HG03354 (cell line): Measurements from ENCODE around the gene FADS1.
A peak's percentile ranks its signal among the peaks of the same experiment; 100 is the strongest.

Source experiments
- ATAC-seq: cut with Tn5 transposase; IDR thresholded peaks from one replicate; pipeline ENCODE4 v1.9.1; 2021; ENCODE audit warnings: mild to moderate bottlenecking; ENCODE audit not compliant: unreplicated experiment, poor library complexity, severe bottlenecking

The FADS1 gene

GRCh38 chr11:61828629-61829407 is 12.0 kb upstream of the FADS1 start:
- ATAC-seq = peak; percentile 28

DNA sequence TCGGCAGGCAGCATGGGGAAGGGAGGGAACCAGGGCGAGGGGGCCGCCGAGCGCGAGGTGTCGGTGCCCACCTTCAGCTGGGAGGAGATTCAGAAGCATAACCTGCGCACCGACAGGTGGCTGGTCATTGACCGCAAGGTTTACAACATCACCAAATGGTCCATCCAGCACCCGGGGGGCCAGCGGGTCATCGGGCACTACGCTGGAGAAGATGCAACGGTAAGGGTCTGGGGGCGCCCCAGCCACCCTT is 11.5 kb upstream of the FADS1 start:
- peak; percentile 5 for ATAC-seq

GRCh38 chr11:61827571-61828378 is 11.0 kb upstream of the FADS1 start, which contains the start of gene FADS2:
TSS of gene FADS2 (plus strand) at chr11:61828300. CDS start at chr11:61828391, 91 bp downstream.
- ATAC-seq = peak; percentile 73

GRCh38 chr11:61826930-61827570 is 10.2 kb upstream of the FADS1 start:
- peak; percentile 21 for ATAC-seq

DNA sequence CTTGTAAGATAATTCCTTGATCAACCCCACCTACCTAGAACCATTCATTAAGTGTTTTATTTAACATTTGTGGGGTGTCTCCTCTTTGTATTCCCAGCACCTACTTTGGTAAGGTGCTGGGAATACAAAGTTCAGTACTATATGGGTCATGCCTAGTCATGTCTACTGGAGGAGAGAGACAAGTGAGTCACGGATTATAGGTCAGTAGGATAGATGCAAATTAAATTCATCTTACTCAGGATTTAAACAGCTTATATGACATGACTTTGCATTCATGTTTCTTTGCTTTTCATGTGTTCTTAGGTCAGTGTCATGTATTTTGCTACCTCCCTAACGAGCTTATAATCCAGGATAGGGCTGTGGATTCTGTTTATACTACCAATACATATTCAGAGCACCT is 3.4 kb upstream of the FADS1 start:
- no peak for ATAC-seq

DNA sequence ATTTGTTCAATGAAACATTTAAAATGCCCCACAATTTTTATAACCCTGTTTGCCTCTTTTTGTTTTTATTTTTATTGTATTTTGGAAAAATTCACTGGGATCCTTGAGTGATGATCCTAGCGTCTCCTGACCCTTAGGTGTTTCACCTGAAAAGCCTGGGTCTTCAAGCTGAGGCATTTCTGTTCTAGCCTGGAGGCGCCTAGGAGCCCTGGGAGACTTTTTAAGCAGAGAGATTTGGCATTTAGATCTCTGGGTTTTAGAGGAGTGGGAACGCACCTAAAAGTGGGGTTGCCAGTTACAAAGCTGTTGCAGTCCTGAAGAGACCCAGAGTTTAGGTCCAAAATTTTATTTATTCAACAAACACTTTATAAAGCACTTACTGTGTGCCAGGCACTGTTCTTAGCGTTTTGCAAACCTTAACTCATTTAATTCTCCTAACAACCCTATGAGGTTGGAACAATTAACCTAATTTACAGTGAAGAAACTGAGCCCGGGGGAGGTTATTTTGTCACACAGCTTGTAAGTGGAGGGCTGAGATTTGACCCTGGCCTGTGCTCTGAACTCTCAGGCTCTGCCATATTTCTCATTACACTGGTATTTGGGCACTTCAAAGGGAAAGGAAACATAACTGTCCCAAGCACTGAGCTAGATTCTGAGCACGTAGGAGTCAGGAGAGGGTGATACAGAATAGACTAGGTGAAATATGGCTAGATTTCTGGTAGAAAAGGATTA is 834 bp upstream of the FADS1 start:
- ATAC-seq = no peak

DNA sequence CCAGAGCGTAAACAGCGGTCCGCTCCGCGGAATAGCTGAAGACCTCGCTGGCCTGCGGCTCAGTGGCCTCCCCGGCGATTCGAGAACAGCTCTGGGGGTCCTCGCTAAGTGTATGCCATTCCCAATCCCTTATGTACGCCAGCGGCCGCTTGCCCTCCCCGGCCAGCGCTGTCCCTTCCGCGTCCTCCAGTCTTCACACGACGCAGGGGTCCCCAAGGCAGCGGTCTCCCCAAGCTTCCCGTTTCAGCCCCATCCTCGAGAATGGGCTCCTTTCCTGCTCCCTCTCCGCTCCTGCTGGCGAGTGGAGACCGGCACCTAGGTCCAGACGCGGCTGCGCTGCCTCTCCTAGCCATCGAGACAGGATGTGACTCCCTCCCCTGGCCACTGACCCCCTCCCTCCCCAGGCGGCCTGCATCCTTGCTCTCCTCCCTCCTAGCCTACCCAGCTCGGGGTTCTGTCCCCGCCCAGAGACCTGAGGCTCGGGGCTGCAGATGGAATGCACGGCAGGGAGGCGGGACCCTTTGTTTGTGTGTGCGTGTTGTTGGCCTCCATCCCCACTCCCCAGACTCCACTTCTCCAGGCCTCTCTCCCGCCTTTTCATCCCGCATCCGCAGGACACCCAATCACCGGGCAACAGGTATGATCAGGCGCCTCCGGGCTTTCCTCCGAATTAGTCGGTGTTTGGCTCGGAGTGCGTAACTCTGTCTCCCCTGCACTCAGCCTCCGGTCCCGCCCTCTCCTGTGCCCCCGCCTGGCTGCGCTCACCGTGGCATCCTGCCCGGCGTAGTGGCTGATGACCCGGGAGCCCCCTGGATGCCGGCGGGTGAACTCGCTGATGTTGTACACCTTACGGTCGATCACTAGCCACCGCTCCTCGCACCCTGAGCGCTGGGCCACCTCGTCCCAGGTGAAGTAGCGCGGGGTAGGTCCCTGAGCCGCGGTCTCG is 740 bp downstream of the FADS1 start:
- ATAC-seq = peak; percentile 50

- peak; percentile 55 for ATAC-seq
These were observed 1.6 kb downstream of the FADS1 start for GRCh38 chr11:61814958-61815789.

GRCh38 chr11:61814247-61814957 is 2.4 kb downstream of the FADS1 start:
- ATAC-seq = no peak

- no peak for ATAC-seq
These were observed 3.9 kb downstream of the FADS1 start for GRCh38 chr11:61812736-61813411.

DNA sequence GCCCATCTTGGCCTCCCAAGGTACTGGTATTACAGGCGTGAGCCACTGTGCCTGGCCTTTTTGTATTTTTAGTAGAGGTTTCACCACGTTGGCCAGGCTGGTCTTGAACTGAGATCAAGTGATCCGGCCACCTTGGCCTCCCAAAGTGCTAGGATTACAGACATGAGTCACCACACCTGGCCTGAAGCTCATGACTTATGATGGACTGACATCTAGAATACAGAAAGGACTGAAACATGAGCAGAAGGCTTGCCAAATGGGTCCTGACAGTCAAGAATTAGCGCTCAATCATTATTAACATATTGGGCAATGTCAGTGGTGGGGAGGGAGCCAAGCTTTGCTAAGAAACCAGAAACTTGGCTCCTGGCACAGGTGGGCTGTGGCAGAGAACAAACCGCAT is 5.0 kb downstream of the FADS1 start:
- ATAC-seq = no peak

- no peak for ATAC-seq
These were observed 6.1 kb downstream of the FADS1 start for GRCh38 chr11:61810671-61811175.

DNA sequence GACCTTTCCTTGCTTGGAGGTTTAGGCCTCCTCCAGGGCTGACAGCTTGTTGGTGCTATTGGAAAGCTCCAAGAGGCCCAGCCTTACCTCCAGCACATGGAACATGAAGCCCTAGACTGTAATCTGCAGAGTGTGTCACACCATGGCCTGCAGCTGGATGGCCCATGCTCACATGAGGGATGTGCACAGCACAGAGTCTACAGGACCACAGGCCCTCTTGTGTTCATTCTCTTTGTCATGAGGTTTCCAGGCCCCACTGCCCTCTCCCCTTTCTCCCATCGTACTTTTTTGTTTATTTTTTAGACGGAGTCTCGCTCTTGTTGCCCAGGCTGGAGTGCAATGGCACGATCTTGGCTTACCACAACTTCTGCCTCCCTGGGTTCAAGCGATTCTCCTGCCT is 10.0 kb downstream of the FADS1 start:
- no peak for ATAC-seq

- no peak for ATAC-seq
These were observed 11.7 kb downstream of the FADS1 start for GRCh38 chr11:61805146-61805545.

DNA sequence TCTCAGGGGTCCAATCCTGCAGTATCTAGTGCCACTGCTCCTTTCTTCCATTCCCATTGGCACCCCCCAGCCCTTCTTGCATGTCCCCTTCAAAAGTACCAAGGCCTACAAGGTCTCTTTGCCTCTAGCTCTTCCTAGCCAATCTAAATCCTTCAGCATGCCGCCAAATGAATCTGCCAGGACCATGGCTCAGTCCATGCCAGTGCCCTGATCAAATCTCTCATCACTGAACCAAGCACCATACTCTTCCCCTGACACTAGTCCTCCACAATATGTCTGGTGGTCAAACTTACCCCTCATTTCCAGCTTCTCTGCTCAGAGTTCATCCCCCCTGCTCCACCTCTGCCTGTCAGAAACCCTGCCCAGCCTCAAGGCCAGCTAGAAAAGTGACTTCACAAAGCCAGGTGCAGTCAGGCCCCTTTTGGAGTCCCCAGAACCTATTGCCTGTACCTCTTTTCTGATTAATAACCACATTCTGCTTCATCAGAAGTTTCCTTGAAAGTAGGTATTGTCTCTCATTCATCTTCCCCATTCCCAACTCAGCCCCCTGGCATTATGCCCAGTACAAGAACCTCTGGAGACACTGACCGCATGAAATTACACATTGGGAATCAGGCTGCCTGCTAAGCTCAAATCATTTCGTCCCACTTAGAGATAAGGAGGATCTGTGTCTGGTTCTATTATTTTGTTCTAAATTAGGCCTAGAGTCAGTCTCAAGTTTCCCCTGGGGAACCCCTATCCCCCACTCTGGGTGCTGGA is 12.7 kb downstream of the FADS1 start:
- ATAC-seq = no peak

- ATAC-seq = no peak
These were observed 14.2 kb downstream of the FADS1 start for GRCh38 chr11:61802605-61803004.
